Heart left ventricle (tissue), 16 donors: Measurements from ENCODE around the gene CLEC4D. TPM values are rescaled to one million over a fixed set of nuclear protein-coding genes. Genes with fewer than 3 reads are reported as not detected.
"Not testable (repeated sequence)": the region's sequence is repeated elsewhere in the genome, so short reads cannot be mapped to it uniquely, and the experiment has no call there.

Experiments
- ATAC-seq, 4 donors: fragments of 200-7000 bp; cut with Tn5 transposase; one replicate each; pipeline ENCODE4 v1.9.1; 2020 to 2022; ENCODE audit warnings: moderate library complexity in 4 of 4, mild to moderate bottlenecking in 3 of 4, moderate number of reproducible peaks in 1 of 4
- DNase-seq, 5 donors: peaks; one replicate each; pipeline ENCODE4 v3.0.0-alpha.2; 2020
- H3K27ac ChIP-seq, 12 donors: fragments of 200-600 bp; sonication (generic) in 4 of 12; one replicate each; pipeline versions ENCODE4 v1.5.0 to v1.8.0; 2016 to 2022; ENCODE audit warnings: mild to moderate bottlenecking in 2 of 12
- H3K27me3 ChIP-seq, 9 donors: fragments of 200-600 bp; sonication (generic) in 2 of 9; one replicate each; pipeline versions ENCODE4 v1.5.1 to v1.8.0; 2016 to 2022; ENCODE audit warnings: mild to moderate bottlenecking in 3 of 9
- H3K36me3 ChIP-seq, 9 donors: fragments of 200-600 bp; sonication (generic) in 2 of 9; one replicate each; pipeline versions ENCODE4 v1.5.0 to v1.8.0; 2018 to 2022; ENCODE audit warnings: mild to moderate bottlenecking in 2 of 9
- H3K4me1 ChIP-seq, 12 donors: fragments of 200-600 bp; sonication (generic) in 4 of 12; one replicate each; pipeline versions ENCODE4 v1.5.0 to v1.8.0; 2016 to 2022; ENCODE audit warnings: mild to moderate bottlenecking in 3 of 12
- H3K4me3 ChIP-seq, 12 donors: fragments of 200-600 bp; sonication (generic) in 4 of 12; one replicate each; pipeline versions ENCODE4 v1.5.0 to v1.8.0; 2017 to 2022; ENCODE audit warnings: mild to moderate bottlenecking in 9 of 12, moderate library complexity in 4 of 12
- H3K9me3 ChIP-seq, 12 donors: fragments of 200-600 bp; sonication (generic) in 4 of 12; one replicate each; pipeline versions ENCODE4 v1.5.0 to v1.8.0; 2016 to 2022; ENCODE audit warnings: mild to moderate bottlenecking in 1 of 12
- POLR2A ChIP-seq, 2 donors: fragments of 450-650 bp; IDR thresholded peaks; one replicate each; pipeline ENCODE4 v1.6.1; 2017; ENCODE audit warnings: antibody characterized with exemption in 2 of 2, mild to moderate bottlenecking in 2 of 2, moderate library complexity in 2 of 2
- WGBS, 4 donors: extraction: QIAGEN DNeasy Blood & Tissue Kit in 2 of 4; methylation state at CpG; one replicate each; pipeline versions ENCODE4 v1.1.5 to v1.1.7; 2013 to 2018; 5-methylcytosine and 5-hydroxymethylcytosine counted together
- intact Hi-C, 10 donors: fragments of 100-400 bp; cut with DNase I; formaldehyde crosslinking; loops; one replicate each; pipeline versions ENCODE4 v1.11.1 to v1.14.2; 2022
- polyA plus RNA-seq, 2 donors: library from polyadenylated mRNA; stranded (reverse); fragments of 200-250 nt; gene quantifications; one replicate each; pipeline ENCODE4 v1.2.3, GENCODE V29; 2013
- total RNA-seq, 9 donors: library from RNA; depleted of rRNA in 2 of 9; stranded (reverse); fragments of >200 nt in 2 of 9; fragmentation: NEBNext Ultra II Directional in 3 of 9; extraction: Animal tissue kit (Norgen Biotek cat#: 25700) in 3 of 9; gene quantifications; one replicate each; pipeline versions ENCODE4 v1.1.0 to v1.2.4, GENCODE V29; 2016 to 2023
- TF ChIP-seq, protein P1 (sequence below), 12 donors: fragments of 200-600 bp; sonication (generic) in 4 of 12; IDR thresholded peaks; one replicate each; pipeline versions ENCODE4 v1.5.0 to v1.8.0; 2018 to 2022; ENCODE audit warnings: antibody characterized with exemption in 12 of 12, mild to moderate bottlenecking in 5 of 12
- donor health status: ischemic (EF 13 %, LVEDD 7.1; RV severe dilation, severe dysfunction).
- donor health status: healthy with polysubstance abuse.
- donor health status: DM: no; HTN: yes; CAD: no.
- donor health status: DM: no; HTN: no; CAD: no.
- donor health status: ischemic (EF 25% LVEDD 6.9; RV normal size, moderate dysfunction).
- donor health status: ischemic (EF 25% LVEDD 5.7; RV mildly dilated, moderate dysfunction).
- donor health status: healthy.
- donor health status: DM: yes; HTN: yes; CAD: no.
- donor health status: ischemic (EF 35%, LVEDD 5.7; RV mildly dilated, moderate dysfunction).
- donor health status: nonischemic (EF 11% LVEDD 7.7; RV severe dilation, severe dysfunction).
- donor health status: DM: yes; HTN: yes; CAD: no.
- donor health status: PGD.
- donor health status: ischemic (EF 29% LVEDD 5.4; RV normal size, mild dysfunction).
- donor health status: nonischemic (EF 23%, LVEDD 6.1; RV moderate dilation, normal function).

The CLEC4D gene
- total and polyA plus RNA-seq, 11 donors = 0.10 to 0.72 (median 0.30) TPM; not detected in 5

DNA sequence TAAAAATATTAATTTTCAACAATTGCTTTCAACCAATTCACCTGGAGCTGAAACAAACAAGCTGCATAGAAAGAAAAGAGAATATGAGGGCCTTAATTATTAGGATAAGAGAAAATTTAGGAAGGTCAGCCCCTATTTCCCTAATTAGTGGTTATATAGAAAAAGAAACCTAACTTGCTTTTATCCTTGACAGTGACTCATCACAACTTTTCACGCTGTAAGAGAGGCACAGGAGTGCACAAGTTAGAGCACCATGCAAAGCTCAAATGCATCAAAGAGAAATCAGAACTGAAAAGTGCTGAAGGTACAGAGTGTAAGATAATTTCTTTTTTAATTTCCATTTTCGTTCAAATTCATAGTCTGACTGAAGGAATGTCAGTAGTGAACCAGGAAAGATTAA lies 4.7 kb downstream of the CLEC4D start:
- Histone ChIP-seq H3K4me3 (no peak overlapping the region), H3K27ac (no peak overlapping the region), H3K9me3 (peaks cover 0 to 6% (median 1%) of the 10 kb centered on the region in 12 donors), H3K36me3 (no peaks in the 10 kb centered on the region), H3K4me1 (peaks cover 0 to 20% (median 0%) of the 10 kb centered on the region in 12 donors), H3K27me3 (peaks cover 0 to 18% (median 0%) of the 10 kb centered on the region in 9 donors)
- WGBS, 4 donors = 68 to 73% (median 69%) methylated on average over 2 of the region's 2 CpGs
- TF ChIP-seq, protein P1, sequence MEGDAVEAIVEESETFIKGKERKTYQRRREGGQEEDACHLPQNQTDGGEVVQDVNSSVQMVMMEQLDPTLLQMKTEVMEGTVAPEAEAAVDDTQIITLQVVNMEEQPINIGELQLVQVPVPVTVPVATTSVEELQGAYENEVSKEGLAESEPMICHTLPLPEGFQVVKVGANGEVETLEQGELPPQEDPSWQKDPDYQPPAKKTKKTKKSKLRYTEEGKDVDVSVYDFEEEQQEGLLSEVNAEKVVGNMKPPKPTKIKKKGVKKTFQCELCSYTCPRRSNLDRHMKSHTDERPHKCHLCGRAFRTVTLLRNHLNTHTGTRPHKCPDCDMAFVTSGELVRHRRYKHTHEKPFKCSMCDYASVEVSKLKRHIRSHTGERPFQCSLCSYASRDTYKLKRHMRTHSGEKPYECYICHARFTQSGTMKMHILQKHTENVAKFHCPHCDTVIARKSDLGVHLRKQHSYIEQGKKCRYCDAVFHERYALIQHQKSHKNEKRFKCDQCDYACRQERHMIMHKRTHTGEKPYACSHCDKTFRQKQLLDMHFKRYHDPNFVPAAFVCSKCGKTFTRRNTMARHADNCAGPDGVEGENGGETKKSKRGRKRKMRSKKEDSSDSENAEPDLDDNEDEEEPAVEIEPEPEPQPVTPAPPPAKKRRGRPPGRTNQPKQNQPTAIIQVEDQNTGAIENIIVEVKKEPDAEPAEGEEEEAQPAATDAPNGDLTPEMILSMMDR (IDR thresholded peaks at IDR 0.05) = no peak
- TF ChIP-seq POLR2A (IDR thresholded peaks at IDR 0.05) = no peak
- no peak for DNase-seq
- intact Hi-C loops = no loop called here
- no peak for ATAC-seq

DNA sequence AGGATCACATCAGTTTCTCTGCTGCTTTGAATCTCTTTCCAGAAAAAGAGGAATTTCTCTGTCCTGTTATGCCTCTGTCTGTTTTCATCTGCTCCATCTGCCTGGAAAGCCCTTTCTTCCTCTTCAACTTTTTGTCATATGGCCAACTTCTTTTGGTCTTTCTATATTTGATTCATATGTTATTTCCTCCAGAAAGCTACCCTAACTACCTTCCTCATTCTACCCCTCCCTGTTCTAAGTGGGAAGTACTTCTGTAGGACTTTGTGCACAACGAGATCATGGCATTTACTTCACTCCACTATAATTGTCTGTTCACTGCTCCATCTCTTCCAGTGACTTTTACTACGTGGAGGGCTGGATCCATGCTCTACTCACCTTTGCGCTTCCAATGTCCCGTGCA lies 5.9 kb downstream of the CLEC4D start:
- WGBS, 4 donors = 74 to 77% (median 76%) methylated on average over 4 of the region's 4 CpGs
- intact Hi-C loops = no loop called here
- ATAC-seq = peak in 2 of 4 donors; percentile 48 to 50

DNA sequence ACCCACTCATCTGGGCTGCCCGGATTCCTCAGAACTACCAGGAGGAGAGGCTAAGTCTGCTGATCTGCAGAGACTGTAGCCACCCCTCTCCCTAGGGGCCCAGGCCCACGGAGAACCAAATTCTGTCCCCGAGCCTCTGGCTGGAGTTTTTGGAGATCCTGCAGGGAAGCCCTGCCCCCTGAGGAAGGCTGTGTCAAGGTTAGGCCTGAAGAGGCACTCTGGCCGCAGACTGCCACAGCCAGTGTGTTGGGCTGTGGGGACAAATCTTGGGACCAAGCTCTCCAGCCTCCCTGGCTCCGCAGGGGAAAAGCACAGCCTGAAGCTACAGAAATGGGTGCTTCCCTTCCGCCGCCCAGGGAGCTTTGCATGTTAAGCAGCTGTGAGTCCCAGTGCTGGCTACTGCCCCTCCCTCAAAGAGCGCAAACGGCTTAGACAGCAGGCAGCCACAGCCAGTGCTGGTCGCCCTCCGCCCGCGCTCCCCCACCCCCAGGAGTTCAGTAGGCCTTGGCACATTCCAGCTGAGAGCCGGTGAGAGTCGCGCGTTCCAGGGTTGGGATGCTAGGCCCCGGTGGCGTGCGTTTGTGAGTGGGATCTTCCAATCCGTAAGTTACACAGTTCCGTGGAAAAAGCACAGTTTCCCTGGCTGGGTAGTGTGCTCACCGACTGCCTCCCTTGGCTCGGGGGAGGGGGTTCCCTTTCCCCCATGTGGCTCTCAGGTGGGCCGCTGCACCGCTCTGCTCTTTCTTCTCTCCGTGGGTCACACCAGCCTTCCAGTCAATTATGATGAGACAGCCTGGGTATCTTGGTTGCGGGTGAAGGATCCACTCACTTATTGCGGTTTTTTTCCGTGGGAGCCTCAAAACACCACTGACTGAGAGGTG lies 14.2 kb downstream of the CLEC4D start:
- Histone ChIP-seq H3K4me3 (no peak overlapping the region), H3K27me3 (peaks cover 0 to 34% (median 0%) of the 10 kb centered on the region in 9 donors), H3K36me3 (no peaks in the 10 kb centered on the region), H3K9me3 (peaks cover 0 to 26% (median 5%) of the 10 kb centered on the region in 12 donors), H3K27ac (no peak overlapping the region), H3K4me1 (no peaks in the 10 kb centered on the region)
- DNase-seq (no peak), ATAC-seq (no peak)
- TF ChIP-seq, protein P1 (IDR thresholded peaks at IDR 0.05) = no peak
- no peak for TF ChIP-seq POLR2A (IDR thresholded peaks at IDR 0.05)
- WGBS, 4 donors = 62 to 76% (median 64%) methylated on average over 28 to 30 of the region's 30 CpGs
- intact Hi-C loops = no loop called here

More for the DNA sequence above, 5.9 kb downstream of the CLEC4D start:
- Histone ChIP-seq H3K4me3 (no peak overlapping the region), H3K36me3 (no peaks in the 10 kb centered on the region), H3K27ac (peak overlapping the region in 1 of 12 donors; percentile 61), H3K27me3 (peaks cover 0 to 10% (median 0%) of the 10 kb centered on the region in 9 donors), H3K4me1 (peaks cover 0 to 20% (median 0%) of the 10 kb centered on the region in 12 donors), H3K9me3 (peaks cover 0 to 16% (median 2%) of the 10 kb centered on the region in 12 donors)
- no peak for DNase-seq
- TF ChIP-seq, protein P1 (IDR thresholded peaks at IDR 0.05) = no peak
- no peak for TF ChIP-seq POLR2A (IDR thresholded peaks at IDR 0.05)

DNA sequence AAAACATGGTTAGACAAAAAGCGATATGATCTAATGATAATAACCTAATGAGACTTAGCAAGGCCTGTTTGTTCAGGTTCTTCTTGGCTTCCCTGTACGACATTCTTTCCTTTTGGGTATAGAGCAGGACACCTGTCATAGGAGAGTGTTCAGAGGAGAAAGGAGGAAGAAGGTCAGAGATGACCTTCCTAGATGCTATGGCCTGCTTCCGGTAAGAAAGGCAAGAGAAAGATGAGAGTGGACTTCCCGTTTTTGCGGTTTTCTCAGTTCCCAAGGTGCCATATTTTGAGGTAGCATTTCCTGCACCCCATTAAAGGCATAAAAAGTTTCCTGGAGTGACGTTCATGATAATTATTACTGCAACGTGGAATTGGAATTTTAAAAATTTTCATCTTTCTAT lies 18.7 kb downstream of the CLEC4D start:
- Histone ChIP-seq H3K36me3 (no peaks in the 10 kb centered on the region), H3K4me1 (no peaks in the 10 kb centered on the region), H3K27ac (no peak overlapping the region), H3K4me3 (no peak overlapping the region), H3K27me3 (peaks cover 0 to 41% (median 4%) of the 10 kb centered on the region in 9 donors), H3K9me3 (no peaks in the 10 kb centered on the region)
- WGBS, 4 donors = 73 to 82% (median 78%) methylated on average over 7 of the region's 7 CpGs
- TF ChIP-seq, protein P1 (IDR thresholded peaks at IDR 0.05) = no peak
- TF ChIP-seq POLR2A (IDR thresholded peaks at IDR 0.05) = no peak
- no peak for DNase-seq
- no peak for ATAC-seq
- intact Hi-C loops = no loop called here

DNA sequence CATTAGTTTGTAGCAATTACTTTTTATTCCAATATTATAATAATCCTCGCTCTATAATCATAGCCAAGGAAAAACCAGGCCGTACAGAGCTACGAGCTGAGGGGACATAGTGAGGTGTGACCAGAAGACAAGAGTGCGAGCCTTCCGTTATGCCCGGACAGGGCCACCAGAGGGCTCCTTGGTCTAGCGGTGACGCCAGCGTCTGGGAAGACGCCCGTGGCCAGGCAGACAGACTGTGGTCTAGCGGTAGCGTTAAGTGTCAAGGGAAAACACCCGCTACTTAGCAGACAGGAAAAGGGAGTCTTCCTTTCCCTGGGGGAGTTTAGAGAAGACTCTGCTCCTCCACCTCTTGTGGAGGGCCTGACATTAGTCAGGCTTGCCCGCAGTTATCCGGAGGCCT lies 24.5 kb downstream of the CLEC4D start:
- ATAC-seq = not testable (repeated sequence)

DNA sequence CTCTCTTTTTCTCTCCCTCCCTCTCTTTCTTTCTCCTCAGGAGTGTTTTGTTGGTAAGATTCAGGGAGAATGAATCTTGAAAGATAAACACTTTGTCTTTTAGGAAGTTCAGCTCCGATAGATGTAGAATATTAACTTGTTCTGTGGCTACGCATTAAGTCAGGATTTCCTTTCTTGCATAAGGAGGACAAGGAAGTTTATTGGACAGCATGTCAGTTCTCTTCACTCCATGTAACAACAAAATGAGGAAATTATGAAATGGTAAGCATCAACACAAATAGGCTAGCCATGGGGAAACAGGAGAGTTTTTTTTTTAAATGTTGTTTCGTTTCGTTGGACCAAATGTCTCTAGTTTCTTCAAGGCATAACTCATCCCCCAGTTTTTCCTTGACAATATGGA lies 27.5 kb downstream of the CLEC4D start, which contains the start of gene CLEC4E:
Gene CLEC4E (minus strand): TSS at position 75 of the 400 bp plus-strand sequence. CDS start 108 bp downstream, outside the sequence.
- H3K36me3 ChIP-seq, H3K9me3 ChIP-seq, H3K4me1 ChIP-seq, DNase-seq: not testable (repeated sequence)
- Histone ChIP-seq H3K27ac (peak within 1 kb of the TSS in 4 of 12 donors; percentile 10 to 75 (median 32)), H3K4me3 (peak within 1 kb of the TSS in 1 of 12 donors; percentile 37), H3K27me3 (peaks cover 0 to 19% (median 0%) of the 10 kb centered on the region in 9 donors)
- intact Hi-C loops = loop anchor here in 7 of 10 donors (5.0 to 10.0 kb wide), 5 partner anchors 66 to 506 kb away; partner anchors contain the start of gene A2ML1 (in 1 of the 7)
- WGBS, 4 donors = 55 to 71% (median 60%) methylated on average over 4 of the region's 4 CpGs
- ATAC-seq = peak in 3 of 4 donors; percentile 43 to 86 (median 72)

More for the DNA sequence above, 24.5 kb downstream of the CLEC4D start:
- H3K4me3 ChIP-seq, intact Hi-C loops, H3K4me1 ChIP-seq, H3K36me3 ChIP-seq, H3K27ac ChIP-seq, DNase-seq, H3K9me3 ChIP-seq: not testable (repeated sequence)
- WGBS, 4 donors = 87 to 91% (median 88%) methylated on average over 14 to 16 of the region's 16 CpGs
- peaks cover 0 to 19% (median 0%) of the 10 kb centered on the region in 9 donors for H3K27me3 ChIP-seq
